Colonic mucosa (tissue), 4 donors: ENCODE data around the gene ARHGAP4. TPM values are rescaled to one million over a fixed set of nuclear protein-coding genes. Genes with fewer than 3 reads are reported as not detected.

Experiments used
- DNase-seq: peaks from one replicate; pipeline ENCODE4 v3.0.0-alpha.2; 2020
- H3K27ac ChIP-seq: fragments of 200-600 bp; one replicate; pipeline ENCODE4 v1.8.0; 2021
- H3K27me3 ChIP-seq: fragments of 200-600 bp; one replicate; pipeline ENCODE4 v1.8.0; 2021
- H3K36me3 ChIP-seq: fragments of 200-600 bp; one replicate; pipeline ENCODE4 v1.8.0; 2021
- H3K4me1 ChIP-seq: fragments of 200-600 bp; one replicate; pipeline ENCODE4 v1.8.0; 2021; ENCODE audit warnings: mild to moderate bottlenecking
- H3K4me3 ChIP-seq: fragments of 200-600 bp; one replicate; pipeline ENCODE4 v1.8.0; 2021
- H3K9ac ChIP-seq, 2 donors: one replicate each; pipeline ENCODE4 v1.7.0; 2013; ENCODE audit warnings: control low read depth in 2 of 2, low read depth in 2 of 2, low read length in 2 of 2
- H3K9me3 ChIP-seq: fragments of 200-600 bp; one replicate; pipeline ENCODE4 v1.8.0; 2021
- intact Hi-C: fragments of 100-400 bp; cut with DNase I; formaldehyde crosslinking; loops from one replicate; pipeline ENCODE4 v1.14.1; 2022
- total RNA-seq, 2 donors: library from RNA; stranded (reverse); fragmentation: NEBNext Ultra II Directional in 1 of 2; extraction: Animal tissue kit (Norgen Biotek cat#: 25700) in 1 of 2; gene quantifications; one replicate each; pipeline ENCODE4 v1.2.1, GENCODE V29; 2021
- TF ChIP-seq, protein P1 (sequence below): fragments of 200-600 bp; IDR thresholded peaks from one replicate; pipeline ENCODE4 v1.8.0; 2022; ENCODE audit warnings: antibody characterized with exemption, mild to moderate bottlenecking
- donor health status: healthy.
- donor health status: DM: no; HTN: no; CAD: no.
- donor health status: DM: no; HTN: no; CAD: no.

Gene ARHGAP4
- total RNA-seq, 2 donors from 2014 or later: 19.9 to 30.0 TPM

DNA sequence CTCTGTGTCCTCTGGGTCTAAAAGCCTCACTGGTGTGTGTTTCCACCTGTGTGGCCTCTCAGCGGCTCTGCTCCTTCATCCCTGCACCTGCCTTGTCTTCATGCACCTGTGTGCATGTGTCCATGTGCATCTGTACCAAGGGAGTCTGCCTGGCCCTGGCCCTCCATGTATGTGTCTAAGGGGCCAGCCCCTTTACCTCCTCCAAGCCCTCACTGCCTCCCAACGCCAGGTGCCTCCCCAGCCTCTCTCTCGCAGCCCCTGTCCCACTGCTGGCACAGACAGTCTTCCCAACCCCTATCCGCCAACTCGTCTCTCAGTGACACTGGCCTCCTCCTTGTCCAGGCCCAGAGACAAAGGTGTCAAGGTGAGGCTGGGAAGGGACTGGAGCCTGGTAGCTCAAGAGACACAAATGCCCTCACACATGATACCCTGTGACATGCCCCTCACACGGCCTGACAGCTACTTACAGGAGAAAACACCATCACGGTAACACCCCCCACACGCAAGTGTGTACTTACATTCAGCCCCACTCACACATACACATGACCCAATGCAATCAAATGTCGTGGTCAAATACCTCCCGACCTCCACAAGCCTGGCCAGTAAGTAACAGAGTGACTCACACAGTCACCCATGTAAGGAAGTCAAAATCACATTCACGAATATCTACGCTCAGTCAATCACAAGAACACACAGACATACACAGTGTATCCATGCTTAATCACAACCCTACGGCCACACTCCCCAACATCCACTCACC lies 51.5 kb downstream of the ARHGAP4 start:
- peaks cover 3% of the 10 kb centered on the region for H3K27me3 ChIP-seq
- no peak for DNase-seq
- H3K36me3 ChIP-seq: no peaks in the 10 kb centered on the region
- no peak overlapping the region for H3K27ac ChIP-seq
- intact Hi-C loops: no loop called here
- no peak overlapping the region for H3K9ac ChIP-seq
- TF ChIP-seq, protein P1, sequence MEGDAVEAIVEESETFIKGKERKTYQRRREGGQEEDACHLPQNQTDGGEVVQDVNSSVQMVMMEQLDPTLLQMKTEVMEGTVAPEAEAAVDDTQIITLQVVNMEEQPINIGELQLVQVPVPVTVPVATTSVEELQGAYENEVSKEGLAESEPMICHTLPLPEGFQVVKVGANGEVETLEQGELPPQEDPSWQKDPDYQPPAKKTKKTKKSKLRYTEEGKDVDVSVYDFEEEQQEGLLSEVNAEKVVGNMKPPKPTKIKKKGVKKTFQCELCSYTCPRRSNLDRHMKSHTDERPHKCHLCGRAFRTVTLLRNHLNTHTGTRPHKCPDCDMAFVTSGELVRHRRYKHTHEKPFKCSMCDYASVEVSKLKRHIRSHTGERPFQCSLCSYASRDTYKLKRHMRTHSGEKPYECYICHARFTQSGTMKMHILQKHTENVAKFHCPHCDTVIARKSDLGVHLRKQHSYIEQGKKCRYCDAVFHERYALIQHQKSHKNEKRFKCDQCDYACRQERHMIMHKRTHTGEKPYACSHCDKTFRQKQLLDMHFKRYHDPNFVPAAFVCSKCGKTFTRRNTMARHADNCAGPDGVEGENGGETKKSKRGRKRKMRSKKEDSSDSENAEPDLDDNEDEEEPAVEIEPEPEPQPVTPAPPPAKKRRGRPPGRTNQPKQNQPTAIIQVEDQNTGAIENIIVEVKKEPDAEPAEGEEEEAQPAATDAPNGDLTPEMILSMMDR: no peak
- no peaks in the 10 kb centered on the region for H3K9me3 ChIP-seq
- H3K4me1 ChIP-seq: no peaks in the 10 kb centered on the region
- no peak overlapping the region for H3K4me3 ChIP-seq

DNA sequence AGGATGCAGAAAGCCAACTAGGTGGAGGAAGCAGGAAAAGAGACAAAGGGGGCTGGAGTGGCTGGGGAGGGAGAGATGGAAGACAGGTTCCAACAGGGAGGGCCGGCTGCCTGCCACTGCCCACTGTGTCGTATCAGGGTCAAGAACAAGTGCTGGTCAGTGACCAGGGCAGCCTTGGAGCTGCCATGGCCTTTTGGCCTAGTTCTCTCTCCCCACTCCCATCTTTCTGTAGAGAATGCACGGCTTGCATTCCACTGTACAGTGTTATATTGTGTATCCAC lies 52.0 kb downstream of the ARHGAP4 start:
- Histone ChIP-seq H3K36me3 (no peaks in the 10 kb centered on the region), H3K27ac (no peak overlapping the region), H3K27me3 (peaks cover 3% of the 10 kb centered on the region), H3K4me3 (no peak overlapping the region), H3K4me1 (no peaks in the 10 kb centered on the region), H3K9ac (no peak overlapping the region), H3K9me3 (no peaks in the 10 kb centered on the region)
- intact Hi-C loops: no loop called here
- TF ChIP-seq, protein P1: no peak
- no peak for DNase-seq

DNA sequence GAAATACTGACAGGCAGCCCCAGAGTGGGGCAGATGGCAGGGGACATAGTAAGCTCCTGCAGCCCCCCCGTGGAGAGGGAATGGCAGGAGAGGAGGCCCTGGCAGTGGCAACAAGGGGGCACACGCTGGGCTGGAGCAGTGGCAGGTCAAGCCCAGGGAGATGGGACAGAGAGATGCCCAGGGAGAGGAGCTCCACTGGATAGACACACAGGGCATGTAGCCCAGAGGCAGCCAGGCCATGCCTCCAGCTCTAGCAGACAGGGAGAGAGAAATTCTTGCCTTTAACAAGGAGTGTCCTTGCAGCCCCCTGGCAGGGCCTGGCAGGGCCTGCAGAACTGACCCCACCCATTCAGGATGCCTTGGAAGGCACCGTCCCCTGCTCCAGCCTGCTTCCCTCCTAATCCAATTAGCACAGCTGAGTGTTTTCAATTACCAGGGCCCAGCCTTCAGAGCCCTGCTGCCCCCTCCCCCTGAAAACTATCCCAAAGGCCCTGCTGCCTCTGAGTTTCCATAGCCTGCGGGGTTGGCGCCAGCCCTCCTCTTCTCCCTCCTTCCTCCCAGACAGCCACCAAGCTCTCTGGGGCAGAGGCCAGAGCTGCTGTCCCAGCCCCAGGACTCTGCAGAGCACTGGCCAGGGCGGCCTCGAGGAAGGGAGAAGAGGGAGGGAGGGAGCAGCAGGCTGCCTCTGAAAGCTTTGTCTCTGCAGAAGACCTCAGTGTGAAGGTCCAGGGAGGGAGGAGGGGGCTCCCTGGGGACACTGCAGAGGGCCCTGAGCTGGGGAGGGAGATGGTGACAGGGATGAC lies 52.6 kb downstream of the ARHGAP4 start:
- H3K4me3 ChIP-seq: no peak overlapping the region
- intact Hi-C loops: no loop called here
- H3K9ac ChIP-seq: no peak overlapping the region
- peaks cover 3% of the 10 kb centered on the region for H3K27me3 ChIP-seq
- no peaks in the 10 kb centered on the region for H3K4me1 ChIP-seq
- H3K36me3 ChIP-seq: no peaks in the 10 kb centered on the region
- DNase-seq: no peak
- H3K27ac ChIP-seq: no peak overlapping the region
- TF ChIP-seq, protein P1: no peak
- no peaks in the 10 kb centered on the region for H3K9me3 ChIP-seq

DNA sequence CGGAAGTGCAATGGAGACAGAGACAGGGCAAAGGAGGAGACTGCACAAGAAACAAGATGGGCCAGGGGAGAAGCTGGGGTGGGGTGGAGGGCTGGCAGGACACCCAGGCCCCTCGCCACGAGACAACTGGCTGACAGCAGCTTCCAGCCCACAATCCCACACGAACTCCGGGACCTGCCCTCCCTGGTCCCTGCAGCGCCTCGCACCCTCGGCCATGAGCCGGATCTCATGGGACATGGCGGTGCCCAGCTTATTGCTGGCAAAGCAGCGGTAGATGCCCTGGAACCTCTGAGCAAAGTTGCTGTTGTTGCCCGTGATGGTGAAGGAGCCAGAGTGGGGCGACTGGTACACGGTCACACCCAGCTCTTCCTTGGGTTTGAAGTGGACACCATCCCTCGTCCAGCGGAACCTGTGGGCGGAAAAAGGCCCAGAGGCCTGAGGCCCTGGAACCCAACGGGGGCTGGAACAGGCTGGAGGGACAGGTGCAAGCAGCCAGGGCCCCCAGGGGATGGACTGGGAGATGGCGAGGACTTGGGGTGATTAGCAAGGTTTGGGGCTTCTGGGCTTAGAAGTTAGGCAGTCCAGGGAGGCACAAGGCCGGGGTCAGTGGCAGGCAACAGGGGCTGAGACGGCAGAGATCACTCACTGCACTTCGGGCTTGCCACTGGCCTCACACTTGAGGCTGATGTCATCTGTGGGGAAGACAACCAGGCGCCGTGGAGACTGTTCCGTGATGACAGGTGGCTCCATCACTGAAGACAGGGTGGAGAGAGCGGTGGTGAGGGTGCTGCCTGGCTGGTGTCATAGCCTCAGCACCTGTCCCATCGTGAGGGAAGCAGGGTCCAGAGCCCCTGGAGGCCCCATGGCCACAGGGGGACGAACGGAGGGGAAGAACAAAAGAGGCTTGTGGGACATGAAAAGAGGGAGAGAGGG lies 53.9 kb downstream of the ARHGAP4 start:
- Histone ChIP-seq H3K27me3 (no peaks in the 10 kb centered on the region), H3K9me3 (no peaks in the 10 kb centered on the region), H3K4me3 (no peak overlapping the region), H3K27ac (no peak overlapping the region), H3K9ac (no peak overlapping the region), H3K4me1 (no peaks in the 10 kb centered on the region), H3K36me3 (no peaks in the 10 kb centered on the region)
- TF ChIP-seq, protein P1: no peak
- no peak for DNase-seq
- intact Hi-C loops: no loop called here

DNA sequence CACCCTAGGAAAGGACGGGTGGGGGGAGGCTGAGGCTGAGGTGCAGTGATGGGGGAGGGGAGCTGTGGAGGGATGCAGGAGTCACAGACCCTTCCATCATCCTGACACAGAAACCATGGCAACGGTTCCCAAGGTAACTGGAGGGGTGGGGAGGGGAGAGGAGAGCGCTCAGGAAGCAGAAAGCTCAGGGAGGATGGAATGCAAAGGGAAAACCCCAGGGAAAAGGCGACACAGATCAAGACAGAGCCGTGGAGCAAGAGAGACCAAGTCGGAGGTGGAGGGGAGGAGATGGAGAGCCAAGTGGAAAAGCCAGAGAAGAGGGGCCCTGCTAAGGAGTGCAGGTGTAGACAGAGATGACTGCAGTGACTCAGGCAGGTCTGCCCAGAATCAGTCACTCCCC lies 54.6 kb downstream of the ARHGAP4 start:
- Histone ChIP-seq H3K4me1 (no peaks in the 10 kb centered on the region), H3K9ac (no peak overlapping the region), H3K9me3 (no peaks in the 10 kb centered on the region), H3K4me3 (no peak overlapping the region), H3K27me3 (no peaks in the 10 kb centered on the region), H3K27ac (no peak overlapping the region), H3K36me3 (no peaks in the 10 kb centered on the region)
- TF ChIP-seq, protein P1: no peak
- intact Hi-C loops: no loop called here
- no peak for DNase-seq
